ENCODE results near the gene CLBA1.
"Not testable (repeated sequence)": the region's sequence is repeated elsewhere in the genome, so short reads cannot be mapped to it uniquely, and the experiment has no call there.

GRCh38 chr14:105033412-105033900, 47.9 kb downstream of the CLBA1 start:
- not testable (repeated sequence) for TF ChIP-seq CTCF (IDR thresholded peaks at IDR 0.05 in 4 of 5, conservative IDR thresholded peaks at IDR 0.05 in 1 of 5); POLR2A (IDR thresholded peaks at IDR 0.05)

All from gastrocnemius medialis (tissue), 4 donors.